ENCODE results near the gene CYFIP2. TPM values are rescaled to one million over a fixed set of nuclear protein-coding genes. Genes with fewer than 3 reads are reported as not detected.
A peak's percentile ranks its signal among the peaks of the same experiment; 100 is the strongest.

CYFIP2 gene
- total and polyA plus RNA-seq, 8 donors = 14.8 to 162 (median 24.4) TPM

- intact Hi-C loops (cut with DNase I; ENCODE audit: low total_unique reads) = no loop called here
- WGBS, 5 donors = 56 to 68% (median 63%) methylated on average over 7 of the region's 7 CpGs
- H3K4me1 ChIP-seq = peaks cover 9 to 33% (median 23%) of the 10 kb centered on the region in 4 donors
- peaks cover 0 to 8% (median 0%) of the 10 kb centered on the region in 3 donors for H3K27me3 ChIP-seq
- H3K36me3 ChIP-seq = no peaks in the 10 kb centered on the region
- DNase-seq = peak in 1 of 2 donors; percentile 39
- peak overlapping the region in 2 of 5 donors; percentile 18 to 47 for H3K27ac ChIP-seq
- H3K9me3 ChIP-seq = no peaks in the 10 kb centered on the region
- TF ChIP-seq EP300 (IDR thresholded peaks at IDR 0.05) (no peak), POLR2A (IDR thresholded peaks at IDR 0.05) (no peak), CTCF (IDR thresholded peaks at IDR 0.05) (no peak), POLR2AphosphoS5 (IDR thresholded peaks at IDR 0.05) (no peak)
- H3K4me3 ChIP-seq = no peak overlapping the region
Measured at GRCh38 chr5:157263496-157264090, 2.3 kb upstream of the CYFIP2 start.

GRCh38 chr5:157266286-157267007 is 524 bp downstream of the CYFIP2 start:
- Histone ChIP-seq H3K9me3 (no peaks in the 10 kb centered on the region), H3K27me3 (peaks cover 0 to 8% (median 0%) of the 10 kb centered on the region in 3 donors), H3K36me3 (no peaks in the 10 kb centered on the region), H3K4me1 (peaks cover 9 to 44% (median 28%) of the 10 kb centered on the region in 4 donors), H3K27ac (peak overlapping the region; percentile 73 to 87 (median 85)), H3K4me3 (peak overlapping the region; percentile 81 to 97 (median 82))
- TF ChIP-seq CTCF (IDR thresholded peaks at IDR 0.05) (no peak), POLR2A (IDR thresholded peaks at IDR 0.05) (no peak), EP300 (IDR thresholded peaks at IDR 0.05) (no peak), POLR2AphosphoS5 (IDR thresholded peaks at IDR 0.05) (no peak)
- 3 to 33% (median 5%) methylated on average over 5 to 62 of the region's 62 CpGs for WGBS, 5 donors
- intact Hi-C loops (cut with DNase I; ENCODE audit: low total_unique reads) = no loop called here
- DNase-seq = peak; percentile 50 to 73

- WGBS, 5 donors = 62 to 80% (median 72%) methylated on average over 3 of the region's 3 CpGs
- peak overlapping the region; percentile 73 to 87 (median 85) for H3K27ac ChIP-seq
- peak overlapping the region; percentile 81 to 97 (median 82) for H3K4me3 ChIP-seq
- H3K9me3 ChIP-seq = no peaks in the 10 kb centered on the region
- H3K4me1 ChIP-seq = peaks cover 9 to 44% (median 28%) of the 10 kb centered on the region in 4 donors
- no peaks in the 10 kb centered on the region for H3K36me3 ChIP-seq
- H3K27me3 ChIP-seq = peaks cover 0 to 8% (median 0%) of the 10 kb centered on the region in 3 donors
- TF ChIP-seq POLR2AphosphoS5 (IDR thresholded peaks at IDR 0.05) (no peak), CTCF (IDR thresholded peaks at IDR 0.05) (no peak), POLR2A (IDR thresholded peaks at IDR 0.05) (no peak), EP300 (IDR thresholded peaks at IDR 0.05) (no peak)
- no peak for DNase-seq
- intact Hi-C loops (cut with DNase I; ENCODE audit: low total_unique reads) = no loop called here
Measured at GRCh38 chr5:157267025-157267424, 1.1 kb downstream of the CYFIP2 start.

GRCh38 chr5:157267761-157268480 is 2.0 kb downstream of the CYFIP2 start:
- peak in 1 of 2 donors; percentile 56 for DNase-seq
- H3K36me3 ChIP-seq = no peaks in the 10 kb centered on the region
- peaks cover 9 to 44% (median 28%) of the 10 kb centered on the region in 4 donors for H3K4me1 ChIP-seq
- peak overlapping the region in 2 of 4 donors; percentile 81 to 97 for H3K4me3 ChIP-seq
- WGBS, 5 donors = 57 to 64% (median 57%) methylated on average over 8 of the region's 8 CpGs
- no peaks in the 10 kb centered on the region for H3K9me3 ChIP-seq
- H3K27me3 ChIP-seq = peaks cover 0 to 8% (median 0%) of the 10 kb centered on the region in 3 donors
- intact Hi-C loops (cut with DNase I; ENCODE audit: low total_unique reads) = no loop called here
- H3K27ac ChIP-seq = peak overlapping the region in 4 of 5 donors; percentile 2 to 87 (median 83)
- TF ChIP-seq CTCF (IDR thresholded peaks at IDR 0.05) = peak in 1 of 7 experiments; percentile 5
- no peak for TF ChIP-seq POLR2A (IDR thresholded peaks at IDR 0.05)

Data from stomach (tissue), 9 donors.